MM.1S (cell line): ENCODE measurements around the gene POLD3.

Experiments
- EZH2 ChIP-seq: fragments of 300-600 bp; sonication (generic); optimal IDR thresholded peaks from 2 replicates; pipeline ENCODE3; 2017; ENCODE audit warnings: low read depth, mild to moderate bottlenecking, antibody characterized with exemption, low read length, mixed read lengths
- EZH2phosphoT487 ChIP-seq: fragments of 300-600 bp; sonication (generic); IDR thresholded peaks from 2 replicates; pipeline ENCODE4 v1.6.1; 2018; ENCODE audit warnings: antibody characterized with exemption, low read length
- TF ChIP-seq, protein P1 (sequence below): fragments of 300-600 bp; sonication (generic); IDR thresholded peaks from 2 replicates; pipeline ENCODE4 v1.5.1; 2016; ENCODE audit warnings: antibody characterized with exemption, low read length, mixed read lengths

DNA sequence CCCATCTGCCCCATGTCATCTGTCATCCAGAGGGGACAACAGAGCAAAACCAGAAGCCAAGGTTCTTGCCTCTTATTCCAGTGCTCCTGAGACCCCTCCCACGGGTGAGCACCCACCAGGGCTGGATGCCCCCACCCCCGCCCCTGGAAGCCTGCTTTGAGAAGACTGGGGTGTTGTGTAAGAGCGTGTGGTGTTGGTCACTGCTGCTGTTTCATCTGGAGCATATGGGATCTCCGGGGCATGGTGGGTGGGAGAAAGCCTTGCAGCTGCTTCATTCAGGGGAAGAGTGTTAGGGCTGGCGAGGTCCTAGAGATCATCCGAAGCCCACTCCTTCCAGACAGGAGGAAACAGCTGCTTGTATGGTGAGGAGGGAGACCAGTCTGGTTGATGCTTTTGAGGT lies 84.7 kb downstream of the POLD3 start:
- TF ChIP-seq, protein P1, sequence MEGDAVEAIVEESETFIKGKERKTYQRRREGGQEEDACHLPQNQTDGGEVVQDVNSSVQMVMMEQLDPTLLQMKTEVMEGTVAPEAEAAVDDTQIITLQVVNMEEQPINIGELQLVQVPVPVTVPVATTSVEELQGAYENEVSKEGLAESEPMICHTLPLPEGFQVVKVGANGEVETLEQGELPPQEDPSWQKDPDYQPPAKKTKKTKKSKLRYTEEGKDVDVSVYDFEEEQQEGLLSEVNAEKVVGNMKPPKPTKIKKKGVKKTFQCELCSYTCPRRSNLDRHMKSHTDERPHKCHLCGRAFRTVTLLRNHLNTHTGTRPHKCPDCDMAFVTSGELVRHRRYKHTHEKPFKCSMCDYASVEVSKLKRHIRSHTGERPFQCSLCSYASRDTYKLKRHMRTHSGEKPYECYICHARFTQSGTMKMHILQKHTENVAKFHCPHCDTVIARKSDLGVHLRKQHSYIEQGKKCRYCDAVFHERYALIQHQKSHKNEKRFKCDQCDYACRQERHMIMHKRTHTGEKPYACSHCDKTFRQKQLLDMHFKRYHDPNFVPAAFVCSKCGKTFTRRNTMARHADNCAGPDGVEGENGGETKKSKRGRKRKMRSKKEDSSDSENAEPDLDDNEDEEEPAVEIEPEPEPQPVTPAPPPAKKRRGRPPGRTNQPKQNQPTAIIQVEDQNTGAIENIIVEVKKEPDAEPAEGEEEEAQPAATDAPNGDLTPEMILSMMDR = no peak
- TF ChIP-seq EZH2 (no peak), EZH2phosphoT487 (no peak)
